GM10266 (cell line): Measurements from ENCODE around the gene PNPLA2.

Experiments used
- DNase-seq: peaks from one replicate; pipeline ENCODE4 v3.0.0; 2012; ENCODE audit errors: extremely low spot score
- CTCF ChIP-seq: IDR thresholded peaks from 2 replicates; pipeline ENCODE4 v1.5.1; 2012; ENCODE audit warnings: mild to moderate bottlenecking, low read depth; ENCODE audit not compliant: control insufficient read depth, insufficient read depth; ENCODE audit errors: missing control alignments

PNPLA2 gene

DNA sequence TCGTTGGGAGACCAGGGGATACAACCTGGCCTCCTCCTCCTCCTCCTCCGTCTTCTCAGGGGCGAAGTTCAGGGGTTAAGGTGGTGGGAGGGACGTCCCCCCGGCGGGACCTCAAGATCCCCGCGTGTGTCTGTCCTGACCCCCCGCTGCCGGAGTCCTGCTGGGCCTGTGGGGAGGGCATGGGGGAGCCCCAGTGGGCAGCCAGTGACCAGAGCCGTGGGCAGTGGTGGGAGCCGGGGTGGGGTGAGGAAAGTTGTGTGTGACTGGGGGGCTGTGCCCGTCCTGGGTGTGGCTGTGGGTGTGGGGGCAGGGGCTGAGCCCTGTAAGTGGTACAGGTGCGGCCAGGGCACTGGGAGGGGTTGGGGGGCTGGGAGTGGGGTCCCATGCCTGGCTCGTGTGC is 34.0 kb downstream of the PNPLA2 start:
- DNase-seq: no peak
- TF ChIP-seq CTCF: no peak

- no peak for DNase-seq
- no peak for TF ChIP-seq CTCF
Measured at GRCh38 chr11:853682-854448, 35.2 kb downstream of the PNPLA2 start.

DNA sequence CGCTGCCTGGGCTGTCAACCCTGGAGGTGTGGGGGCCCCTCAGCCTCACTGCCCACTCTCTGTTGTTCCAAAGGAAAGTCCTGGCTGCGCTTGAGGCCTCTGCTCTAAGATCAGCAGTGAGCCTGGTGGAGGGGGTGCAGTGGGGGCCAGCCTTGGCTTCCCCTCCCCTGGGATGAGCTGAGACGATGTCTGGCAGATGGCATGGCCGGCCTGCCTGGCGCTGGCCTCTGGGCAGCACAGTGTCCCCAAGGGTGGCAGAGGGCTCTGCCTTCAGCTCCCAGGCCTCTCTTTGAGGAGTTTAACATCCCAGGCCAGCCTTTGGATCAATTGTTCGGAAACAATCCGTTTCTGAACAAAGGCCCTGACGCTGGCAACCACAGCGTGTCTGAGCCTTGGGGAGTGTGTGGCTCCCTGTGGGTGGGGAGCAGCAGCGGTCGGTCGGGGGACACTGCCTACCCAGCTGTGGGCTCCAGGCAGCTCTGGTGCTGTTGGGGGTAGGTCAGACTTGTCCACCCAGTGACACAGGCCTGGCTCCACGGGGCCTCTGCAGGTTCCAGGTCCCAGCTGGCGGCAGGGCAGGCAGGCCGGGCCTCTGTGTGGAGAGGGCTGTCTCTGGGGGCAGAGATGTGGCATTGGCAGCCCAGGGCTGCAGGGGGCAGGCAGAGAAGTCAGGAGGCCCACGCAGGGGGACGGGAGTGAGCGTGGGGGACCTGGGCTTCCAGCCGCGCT is 36.1 kb downstream of the PNPLA2 start:
- DNase-seq: no peak
- no peak for TF ChIP-seq CTCF

DNA sequence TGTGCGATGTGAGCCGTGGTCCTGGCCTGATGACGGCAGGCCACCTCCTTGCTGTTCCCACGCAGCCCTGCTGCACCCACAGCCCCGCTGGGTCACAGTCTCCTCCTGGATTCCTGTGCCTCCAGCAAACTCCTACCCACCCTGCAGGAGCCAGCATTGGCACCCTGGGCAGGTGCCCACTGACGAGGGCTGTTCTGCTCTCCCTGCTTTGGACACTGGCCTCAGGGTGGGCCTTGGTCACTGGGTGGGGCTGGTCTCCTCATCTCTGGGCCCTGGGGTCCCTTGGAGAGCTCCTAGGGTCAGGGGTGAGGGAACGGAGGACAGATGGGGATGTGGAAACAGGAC is 36.6 kb downstream of the PNPLA2 start:
- no peak for TF ChIP-seq CTCF

DNA sequence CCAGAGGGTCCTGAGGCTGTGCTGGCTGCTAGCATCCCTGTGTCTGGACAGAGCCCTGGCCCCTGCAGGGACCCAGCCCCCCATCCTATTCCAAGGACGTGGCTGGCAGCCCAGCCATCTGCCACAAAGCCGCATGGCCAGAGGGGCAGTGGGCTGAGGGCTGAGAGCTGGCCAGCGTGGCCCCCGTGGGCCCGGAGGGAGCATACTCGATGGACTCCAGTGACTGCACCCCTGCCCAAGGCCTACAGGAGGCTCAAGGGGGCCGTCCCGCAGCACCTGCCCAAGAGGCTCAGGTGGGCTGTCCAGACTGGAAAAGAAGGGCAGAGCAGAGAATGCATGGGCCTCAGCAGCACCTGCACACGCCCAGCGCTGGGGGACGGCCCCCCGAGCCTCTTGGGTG is 37.1 kb downstream of the PNPLA2 start:
- no peak for DNase-seq

More for the DNA sequence above, 36.6 kb downstream of the PNPLA2 start:
- DNase-seq: no peak

GRCh38 chr11:856397-856796 is 37.7 kb downstream of the PNPLA2 start:
- no peak for TF ChIP-seq CTCF
- DNase-seq: no peak

More for the DNA sequence above, 37.1 kb downstream of the PNPLA2 start:
- TF ChIP-seq CTCF: no peak
